Esophagus muscularis mucosa (tissue), 4 donors: ENCODE measurements around the gene PABPN1. TPM values are rescaled to one million over a fixed set of nuclear protein-coding genes. Genes with fewer than 3 reads are reported as not detected.

Experiments
- DNase-seq: peaks from one replicate; pipeline ENCODE4 v3.0.0-alpha.2; 2017; ENCODE audit errors: extremely low spot score
- H3K27ac ChIP-seq, 4 donors: fragments of 200-600 bp; sonication (generic); replicated peaks in 1 of 4; 1 replicate in 3 of 4; 2 replicates in 1 of 4; pipeline ENCODE4 v1.5.1; 2016 to 2019; ENCODE audit warnings: mild to moderate bottlenecking in 1 of 4
- H3K27me3 ChIP-seq, 4 donors: fragments of 200-600 bp; sonication (generic); one replicate each; pipeline versions ENCODE4 v1.5.1 to v1.6.0; 2016 to 2019
- H3K36me3 ChIP-seq, 4 donors: fragments of 200-600 bp; sonication (generic); one replicate each; pipeline ENCODE4 v1.5.1; 2016 to 2019
- H3K4me1 ChIP-seq, 4 donors: fragments of 200-600 bp; sonication (generic); one replicate each; pipeline ENCODE4 v1.5.1; 2016 to 2019
- H3K4me3 ChIP-seq, 4 donors: fragments of 200-600 bp; sonication (generic); 1 replicate in 2 of 4; 2 replicates in 2 of 4; pipeline ENCODE4 v1.5.1; 2016 to 2019; ENCODE audit warnings: mild to moderate bottlenecking in 4 of 4, moderate library complexity in 1 of 4
- H3K9me3 ChIP-seq, 4 donors: fragments of 200-600 bp; sonication (generic); 1 replicate in 3 of 4; 2 replicates in 1 of 4; pipeline ENCODE4 v1.5.1; 2016 to 2019
- EP300 ChIP-seq: sonication (generic); formaldehyde crosslinking; IDR thresholded peaks from one replicate; pipeline ENCODE4 v1.6.1; 2017; ENCODE audit warnings: antibody characterized with exemption
- POLR2A ChIP-seq: fragments of 450-650 bp; IDR thresholded peaks from one replicate; pipeline ENCODE4 v1.6.1; 2017; ENCODE audit warnings: antibody characterized with exemption, moderate library complexity, mild to moderate bottlenecking, low read depth
- POLR2AphosphoS5 ChIP-seq, 2 donors: sonication (generic); formaldehyde crosslinking; IDR thresholded peaks; one replicate each; pipeline ENCODE4 v1.6.1; 2017; ENCODE audit warnings: antibody characterized with exemption in 2 of 2
- whole genome bisulfite sequencing: methylation state at CpG from one replicate; pipeline ENCODE4 v1.1.5; 2018; 5-methylcytosine and 5-hydroxymethylcytosine counted together
- intact Hi-C: fragments of 100-400 bp; cut with DNase I; formaldehyde crosslinking; loops from one replicate; pipeline ENCODE4 v1.15.1; 2023
- total RNA-seq, 4 donors: library from RNA; depleted of rRNA; stranded (reverse); fragments of >200 nt; gene quantifications; one replicate each; pipeline versions ENCODE4 v1.1.0 to v1.2.1, GENCODE V29; 2016
- TF ChIP-seq, protein P1 (sequence below), 3 experiments: fragments of 200-600 bp in 2 of 3; fragments of 450-650 bp in 1 of 3; sonication (generic) in 2 of 3; IDR thresholded peaks; one replicate each; pipeline ENCODE4 v1.5.1; 2017 to 2019; ENCODE audit warnings: antibody characterized with exemption in 3 of 3, mild to moderate bottlenecking in 2 of 3, moderate library complexity in 1 of 3

PABPN1 gene
- total RNA-seq, 4 donors from 2014 or later: 44.6 to 68.1 (median 53.9) TPM

- no peak overlapping the region for H3K4me3 ChIP-seq
- intact Hi-C loops: no loop called here
- 84% methylated on average over 6 of the region's 6 CpGs for WGBS
- H3K9me3 ChIP-seq: no peaks in the 10 kb centered on the region
- H3K27me3 ChIP-seq: no peaks in the 10 kb centered on the region
- peaks cover 0 to 47% (median 18%) of the 10 kb centered on the region in 4 donors for H3K36me3 ChIP-seq
- no peak for DNase-seq
- no peak overlapping the region for H3K27ac ChIP-seq
- H3K4me1 ChIP-seq: peaks cover 10 to 51% (median 45%) of the 10 kb centered on the region in 4 donors
- TF ChIP-seq EP300 (no peak), POLR2A (no peak), POLR2AphosphoS5 (IDR thresholded peaks at IDR 0.05) (peak in 1 of 2 donors; percentile 7)
- TF ChIP-seq, protein P1, sequence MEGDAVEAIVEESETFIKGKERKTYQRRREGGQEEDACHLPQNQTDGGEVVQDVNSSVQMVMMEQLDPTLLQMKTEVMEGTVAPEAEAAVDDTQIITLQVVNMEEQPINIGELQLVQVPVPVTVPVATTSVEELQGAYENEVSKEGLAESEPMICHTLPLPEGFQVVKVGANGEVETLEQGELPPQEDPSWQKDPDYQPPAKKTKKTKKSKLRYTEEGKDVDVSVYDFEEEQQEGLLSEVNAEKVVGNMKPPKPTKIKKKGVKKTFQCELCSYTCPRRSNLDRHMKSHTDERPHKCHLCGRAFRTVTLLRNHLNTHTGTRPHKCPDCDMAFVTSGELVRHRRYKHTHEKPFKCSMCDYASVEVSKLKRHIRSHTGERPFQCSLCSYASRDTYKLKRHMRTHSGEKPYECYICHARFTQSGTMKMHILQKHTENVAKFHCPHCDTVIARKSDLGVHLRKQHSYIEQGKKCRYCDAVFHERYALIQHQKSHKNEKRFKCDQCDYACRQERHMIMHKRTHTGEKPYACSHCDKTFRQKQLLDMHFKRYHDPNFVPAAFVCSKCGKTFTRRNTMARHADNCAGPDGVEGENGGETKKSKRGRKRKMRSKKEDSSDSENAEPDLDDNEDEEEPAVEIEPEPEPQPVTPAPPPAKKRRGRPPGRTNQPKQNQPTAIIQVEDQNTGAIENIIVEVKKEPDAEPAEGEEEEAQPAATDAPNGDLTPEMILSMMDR (IDR thresholded peaks at IDR 0.05): no peak
These were observed 34.7 kb downstream of the PABPN1 start for GRCh38 chr14:23355871-23356435.

DNA sequence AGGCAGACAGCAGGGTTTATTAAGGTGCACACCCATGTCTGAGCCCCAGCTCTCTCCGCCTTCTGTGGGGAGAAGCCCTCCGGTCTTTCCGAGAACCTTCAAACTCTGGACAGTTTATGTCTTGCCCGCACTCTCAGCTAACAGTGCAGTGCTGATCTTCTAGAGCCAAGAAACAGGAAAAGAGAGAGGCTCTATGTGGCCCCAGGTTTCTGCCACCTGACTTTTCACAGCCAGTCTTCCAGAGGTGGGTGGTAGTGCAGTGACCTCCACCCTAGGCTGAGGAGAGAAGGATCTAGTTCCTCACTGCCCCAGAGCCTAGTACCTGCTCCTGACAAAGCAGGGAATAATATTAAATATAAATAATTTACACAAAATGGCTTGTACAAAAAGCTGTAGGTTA lies 35.4 kb downstream of the PABPN1 start:
- 91% methylated on average over 4 of the region's 4 CpGs for WGBS
- Histone ChIP-seq H3K4me1 (peaks cover 9 to 54% (median 49%) of the 10 kb centered on the region in 4 donors), H3K4me3 (no peak overlapping the region), H3K36me3 (peaks cover 0 to 47% (median 18%) of the 10 kb centered on the region in 4 donors), H3K9me3 (no peaks in the 10 kb centered on the region), H3K27me3 (no peaks in the 10 kb centered on the region), H3K27ac (no peak overlapping the region)
- intact Hi-C loops: no loop called here
- TF ChIP-seq POLR2A: no peak
- TF ChIP-seq, protein P1 (IDR thresholded peaks at IDR 0.05): no peak
- no peak for TF ChIP-seq EP300
- no peak for TF ChIP-seq POLR2AphosphoS5 (IDR thresholded peaks at IDR 0.05)
- no peak for DNase-seq

GRCh38 chr14:23357261-23357660 lies 36.0 kb downstream of the PABPN1 start:
- H3K9me3 ChIP-seq: no peaks in the 10 kb centered on the region
- DNase-seq: no peak
- intact Hi-C loops: no loop called here
- TF ChIP-seq POLR2AphosphoS5 (IDR thresholded peaks at IDR 0.05): no peak
- TF ChIP-seq POLR2A: no peak
- WGBS: 87% methylated on average over 4 of the region's 8 CpGs
- peaks cover 4 to 54% (median 49%) of the 10 kb centered on the region in 4 donors for H3K4me1 ChIP-seq
- no peaks in the 10 kb centered on the region for H3K27me3 ChIP-seq
- no peak overlapping the region for H3K4me3 ChIP-seq
- peaks cover 0 to 47% (median 18%) of the 10 kb centered on the region in 4 donors for H3K36me3 ChIP-seq
- peak overlapping the region in 1 of 4 donors; percentile 14 for H3K27ac ChIP-seq

GRCh38 chr14:23358042-23358441 lies 36.8 kb downstream of the PABPN1 start:
- no peak for TF ChIP-seq EP300
- TF ChIP-seq, protein P1 (IDR thresholded peaks at IDR 0.05): no peak
- TF ChIP-seq POLR2AphosphoS5 (IDR thresholded peaks at IDR 0.05): no peak
- intact Hi-C loops: no loop called here
- no peaks in the 10 kb centered on the region for H3K27me3 ChIP-seq
- no peak overlapping the region for H3K4me3 ChIP-seq
- H3K36me3 ChIP-seq: peaks cover 0 to 47% (median 18%) of the 10 kb centered on the region in 4 donors
- peaks cover under 1 to 55% (median 49%) of the 10 kb centered on the region in 4 donors for H3K4me1 ChIP-seq
- no peak for DNase-seq
- peak overlapping the region in 3 of 4 donors; percentile 4 to 55 (median 10) for H3K27ac ChIP-seq
- WGBS: 58% methylated on average over 3 of the region's 3 CpGs
- H3K9me3 ChIP-seq: no peaks in the 10 kb centered on the region

DNA sequence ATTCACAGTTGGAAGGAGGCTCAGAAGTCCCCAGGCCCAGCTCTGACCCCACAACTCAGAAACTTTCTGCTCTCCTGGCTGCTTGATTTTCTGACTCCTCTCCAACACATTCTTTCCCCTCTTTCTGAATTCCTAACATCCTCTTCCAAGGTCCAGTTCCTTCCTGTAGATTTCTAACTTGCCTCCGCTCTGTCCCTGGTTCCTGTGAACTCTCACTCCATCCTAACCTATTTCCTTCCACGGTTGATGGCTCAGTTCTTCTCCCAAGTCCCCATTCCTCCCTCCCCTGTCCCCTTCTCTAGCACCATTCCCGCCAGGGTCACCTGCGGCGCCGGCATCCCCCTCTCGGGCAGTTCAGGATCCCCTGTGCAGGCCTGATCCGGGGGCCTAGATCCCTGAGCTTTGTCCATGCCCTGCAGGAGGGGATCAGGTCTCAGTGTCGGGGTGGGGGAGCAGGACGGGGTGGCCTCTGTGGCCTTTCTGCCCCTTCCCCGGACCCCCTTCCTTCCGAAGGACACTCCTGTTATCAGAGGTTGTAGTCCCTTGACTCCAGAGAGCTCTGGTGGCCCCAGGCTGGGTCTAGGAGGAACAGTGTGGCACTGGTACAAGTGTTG lies 37.4 kb downstream of the PABPN1 start:
- H3K4me1 ChIP-seq: peaks cover 5 to 56% (median 51%) of the 10 kb centered on the region in 4 donors

More for the DNA sequence above, 37.4 kb downstream of the PABPN1 start:
- TF ChIP-seq, protein P1 (IDR thresholded peaks at IDR 0.05): no peak
- no peak for TF ChIP-seq EP300
- no peak for TF ChIP-seq POLR2AphosphoS5 (IDR thresholded peaks at IDR 0.05)
- TF ChIP-seq POLR2A: no peak
- intact Hi-C loops: no loop called here
- no peak for DNase-seq
- no peaks in the 10 kb centered on the region for H3K27me3 ChIP-seq
- H3K4me3 ChIP-seq: no peak overlapping the region
- WGBS: 85% methylated on average over 12 of the region's 12 CpGs
- H3K9me3 ChIP-seq: no peaks in the 10 kb centered on the region
- peak overlapping the region; percentile 4 to 55 (median 18) for H3K27ac ChIP-seq
- H3K36me3 ChIP-seq: peaks cover 0 to 47% (median 18%) of the 10 kb centered on the region in 4 donors
